GM04504 (cell line): ENCODE results near the gene EIF4ENIF1.
"Not testable (repeated sequence)": the region's sequence is repeated elsewhere in the genome, so short reads cannot be mapped to it uniquely, and the experiment has no call there.

Experiments used
- DNase-seq: peaks from one replicate; pipeline ENCODE4 v3.0.0-alpha.2; 2012; ENCODE audit warnings: low read depth

EIF4ENIF1 gene

DNA sequence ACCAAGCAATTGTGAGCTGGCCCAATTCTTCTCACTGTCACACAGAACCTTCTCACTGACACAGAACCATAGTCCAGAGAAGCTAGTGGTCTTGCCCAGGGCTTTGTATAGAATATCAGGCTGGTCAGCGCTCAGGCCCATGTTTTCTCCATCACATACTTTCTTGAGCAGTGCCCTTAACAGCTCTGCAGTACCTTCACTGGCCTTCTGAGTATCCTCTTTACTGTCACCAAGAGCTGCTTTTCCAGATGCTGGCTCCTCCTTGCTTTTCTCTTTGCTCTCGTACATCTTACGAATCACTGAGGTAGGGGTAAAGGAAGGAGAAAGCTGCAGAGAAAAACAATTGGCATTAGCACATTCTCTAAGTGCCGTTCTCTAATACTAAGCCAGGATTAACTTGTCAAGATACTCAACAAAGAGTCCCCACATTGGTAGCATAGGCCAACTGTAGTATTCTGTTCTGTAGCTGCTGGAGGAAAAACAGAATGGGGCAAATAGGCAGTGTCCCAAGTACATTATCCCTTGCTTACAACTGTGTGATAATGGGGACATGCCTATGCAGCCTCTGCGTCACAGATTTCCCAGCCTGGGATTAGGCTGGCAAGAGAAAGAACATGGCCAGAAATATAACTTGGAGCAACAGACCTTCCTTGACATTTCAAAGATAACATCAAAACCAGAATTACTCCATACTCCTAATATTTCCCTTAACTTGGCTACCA lies 46.7 kb downstream of the EIF4ENIF1 start:
- no peak for DNase-seq

DNA sequence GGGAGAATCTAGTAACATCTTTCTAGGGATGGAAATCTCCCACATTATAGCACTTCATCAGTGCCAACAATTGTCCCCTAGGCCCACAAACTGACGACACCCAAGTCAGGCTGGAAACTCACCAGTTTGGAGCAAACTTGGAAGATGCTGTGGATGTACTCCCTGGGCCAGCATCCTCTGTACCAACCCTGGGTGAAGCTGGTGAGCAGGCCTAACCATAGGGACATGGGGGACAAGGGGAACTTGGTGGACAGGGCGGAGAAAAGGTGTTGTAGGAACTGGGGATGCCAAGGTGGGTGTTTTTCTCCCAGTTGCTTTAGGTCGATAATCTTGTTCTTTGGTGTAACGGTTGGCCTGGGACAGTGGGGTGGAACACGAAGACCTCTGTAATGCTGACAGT lies 48.0 kb downstream of the EIF4ENIF1 start:
- DNase-seq, result no peak

DNA sequence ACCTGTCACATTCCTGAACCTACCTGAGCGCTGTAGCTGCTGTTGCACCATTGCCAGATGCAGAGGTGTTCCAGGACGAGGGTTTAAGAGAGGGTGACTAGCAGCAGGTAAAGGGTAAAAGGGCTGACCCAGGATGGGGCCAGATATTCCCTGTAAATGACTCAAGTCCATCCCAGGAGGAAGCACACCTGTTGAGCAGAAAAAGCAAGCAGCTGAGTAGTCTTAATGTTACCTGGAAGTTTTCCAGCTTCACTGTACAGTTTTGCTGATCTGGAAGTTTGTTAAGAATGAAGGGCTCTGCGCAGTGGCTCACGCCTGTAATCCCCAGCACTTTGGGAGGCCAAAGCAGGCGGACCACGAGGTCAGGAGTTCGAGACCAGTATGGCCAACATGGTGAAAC lies 49.0 kb downstream of the EIF4ENIF1 start:
- no peak for DNase-seq

DNA sequence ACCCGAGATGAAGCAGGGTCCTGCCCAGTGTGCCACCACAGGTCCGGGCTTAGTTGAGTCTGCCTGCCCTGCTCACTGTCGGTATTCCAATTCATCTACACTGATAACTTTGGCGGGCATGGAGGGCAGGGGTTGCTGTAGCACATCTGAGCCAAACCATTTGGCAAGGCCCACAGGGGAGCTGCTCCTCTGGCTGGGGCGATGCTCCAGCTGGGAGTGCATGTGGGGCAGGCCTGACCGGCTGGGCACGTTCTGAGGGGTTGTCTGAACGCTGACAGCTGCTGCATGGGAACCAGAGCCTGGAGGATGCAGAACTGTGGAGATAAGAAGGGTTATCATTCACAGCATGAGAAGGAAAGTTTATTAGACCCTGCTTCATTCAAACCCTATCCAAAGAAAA lies 49.8 kb downstream of the EIF4ENIF1 start:
- no peak for DNase-seq

DNA sequence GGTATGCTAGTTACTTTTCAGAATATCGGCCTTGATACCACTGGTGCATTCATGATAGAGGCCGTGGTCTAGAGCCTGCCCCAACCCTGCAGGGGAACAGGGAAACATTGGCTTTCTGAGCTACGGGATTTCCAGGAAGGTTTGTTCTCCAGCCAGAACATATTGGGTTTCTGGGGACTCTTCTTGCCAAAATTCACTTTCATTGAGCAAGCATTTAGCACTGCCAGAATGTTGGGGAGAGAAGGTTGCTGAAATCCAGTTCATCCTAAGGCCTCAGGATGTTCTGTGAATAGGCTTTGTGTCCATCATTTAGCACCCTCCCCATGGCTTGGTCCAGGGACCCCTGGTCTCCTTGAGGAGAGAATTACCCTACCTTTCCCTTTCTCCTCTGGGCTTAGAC lies 53.5 kb downstream of the EIF4ENIF1 start:
- DNase-seq, result no peak

DNA sequence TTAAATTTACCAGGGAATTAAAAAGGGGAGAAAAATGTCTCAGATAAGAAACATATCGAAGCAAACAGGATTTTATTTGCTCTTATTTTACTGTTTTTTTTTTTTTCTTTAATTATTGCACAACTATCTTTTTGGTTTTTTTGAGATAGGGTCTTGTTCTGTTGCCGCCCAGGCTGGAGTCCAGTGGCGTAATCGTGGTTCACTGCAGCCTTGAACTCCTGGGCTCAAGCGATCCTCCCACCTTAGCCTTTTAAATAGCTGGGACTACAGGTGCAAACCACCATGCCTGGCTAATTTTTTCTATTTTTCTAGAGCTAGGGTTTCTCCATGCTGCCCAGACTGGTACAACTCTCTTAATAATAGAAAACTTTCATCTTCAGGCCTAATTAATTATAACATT lies 57.7 kb downstream of the EIF4ENIF1 start:
- DNase-seq, result no peak

DNA sequence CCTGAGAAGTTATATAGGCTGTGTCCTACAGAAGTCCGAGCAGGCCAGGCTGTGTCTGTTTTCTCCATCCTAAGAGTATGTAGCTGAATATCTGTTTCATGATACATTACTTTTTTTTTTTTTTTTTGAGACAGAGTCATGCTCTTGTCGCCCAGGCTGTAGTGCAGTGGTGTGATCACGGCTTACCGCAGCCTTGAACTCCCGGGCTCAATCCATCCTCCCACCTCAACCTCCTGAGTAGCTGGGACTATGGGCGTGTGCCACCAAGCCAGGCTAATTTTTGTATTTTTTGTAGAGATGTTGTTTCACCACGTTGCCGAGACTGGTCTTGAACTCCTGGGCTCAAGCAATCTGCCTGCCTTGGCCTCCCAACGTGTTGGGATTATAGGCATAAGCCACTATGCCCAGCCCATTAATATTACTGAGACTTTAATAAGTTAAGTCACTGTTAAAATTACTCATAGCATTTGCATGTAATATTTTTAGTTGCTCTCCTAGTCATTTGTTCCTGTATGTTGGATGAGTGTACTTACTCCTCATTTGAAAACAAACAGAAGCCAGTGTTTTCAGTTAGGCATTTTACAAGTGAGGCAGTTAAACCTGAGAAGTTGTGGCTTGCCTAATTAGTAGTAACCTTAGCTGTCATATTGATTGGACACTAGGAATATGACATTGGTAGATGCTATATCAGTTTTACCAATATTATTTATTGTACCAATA lies 64.2 kb downstream of the EIF4ENIF1 start:
- no peak for DNase-seq

DNA sequence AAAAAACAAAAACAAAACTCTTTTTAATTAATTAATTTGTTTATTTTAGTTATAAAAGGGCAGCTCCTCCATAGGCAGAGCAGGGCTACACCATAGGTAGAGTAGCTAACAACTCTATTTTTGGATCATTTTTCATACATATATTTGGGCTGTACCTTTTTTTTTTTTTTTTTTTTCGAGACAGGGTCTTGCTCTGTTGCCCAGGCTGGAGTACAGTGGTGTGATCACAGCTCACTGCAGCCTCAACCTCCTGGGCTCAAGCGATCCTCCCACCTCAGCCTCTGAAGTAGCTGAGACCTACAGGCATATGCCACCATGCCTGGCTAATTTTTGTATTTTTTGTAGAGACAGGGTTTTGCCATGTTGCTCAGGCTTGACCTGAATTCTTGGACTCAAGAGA lies 87.3 kb downstream of the EIF4ENIF1 start:
- not testable (repeated sequence) for DNase-seq

DNA sequence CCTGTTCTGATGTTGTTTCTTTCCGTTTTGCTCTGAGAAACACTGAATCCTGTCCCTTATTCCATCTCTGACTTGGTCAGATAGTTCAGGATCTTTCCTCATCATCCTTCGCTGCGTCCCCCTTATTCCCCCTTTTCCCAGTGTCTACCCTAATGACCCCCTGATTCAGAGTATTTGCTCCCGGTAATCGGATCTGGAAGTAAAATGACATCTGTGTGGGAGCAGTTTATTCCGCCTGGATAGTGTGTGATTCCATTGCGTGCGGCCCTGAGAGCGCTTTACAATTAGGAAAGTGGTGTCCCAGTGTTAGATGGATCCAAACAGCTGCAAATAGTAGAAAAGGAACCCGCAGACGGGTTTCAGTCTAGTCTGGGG lies 89.6 kb downstream of the EIF4ENIF1 start:
- peak; percentile 16 for DNase-seq

DNA sequence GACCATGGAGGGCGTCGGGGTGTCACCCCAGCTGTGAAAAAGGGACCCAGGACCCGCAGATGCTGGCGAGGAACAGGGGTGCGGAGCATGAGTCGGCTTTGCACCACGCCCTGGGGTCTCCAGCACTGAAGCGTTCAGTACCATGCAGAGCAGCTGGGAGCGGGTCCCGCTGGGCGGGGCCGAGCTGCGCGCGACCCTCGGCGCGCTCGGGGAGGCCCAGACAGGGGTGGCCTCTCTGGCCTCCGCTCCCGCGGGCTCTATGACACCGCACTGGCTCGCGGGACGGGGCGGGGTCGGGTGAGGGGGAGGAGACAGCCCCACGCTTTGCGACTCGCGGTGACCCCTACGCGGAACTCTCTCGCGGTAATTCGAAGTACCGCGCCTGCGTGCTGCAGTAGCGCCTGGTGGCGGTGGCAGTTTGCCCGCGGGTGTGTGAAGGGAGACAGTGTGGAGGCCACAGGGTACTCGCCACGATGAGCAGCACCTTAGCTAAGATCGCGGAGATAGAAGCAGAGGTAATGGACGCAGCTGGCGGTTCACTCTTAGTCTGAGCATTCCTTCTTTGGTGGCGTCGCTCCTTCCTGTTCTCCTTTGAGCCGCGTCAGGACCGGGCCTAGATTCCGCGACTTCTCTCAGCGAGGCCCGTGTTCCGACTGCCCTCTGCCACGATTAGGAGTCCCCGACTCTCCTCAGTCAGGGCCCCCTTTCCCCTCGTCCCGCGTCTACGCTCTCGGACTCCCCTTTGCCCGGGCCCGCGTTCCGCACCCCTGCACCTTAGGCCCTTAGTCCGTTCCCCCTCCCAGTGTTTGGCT lies 90.2 kb downstream of the EIF4ENIF1 start, which contains the start of gene DRG1:
TSS of gene DRG1 (plus strand) at position 394 of the 812 bp plus-strand sequence. CDS start at position 474, 80 bp downstream.
- peak; percentile 89 for DNase-seq

DNA sequence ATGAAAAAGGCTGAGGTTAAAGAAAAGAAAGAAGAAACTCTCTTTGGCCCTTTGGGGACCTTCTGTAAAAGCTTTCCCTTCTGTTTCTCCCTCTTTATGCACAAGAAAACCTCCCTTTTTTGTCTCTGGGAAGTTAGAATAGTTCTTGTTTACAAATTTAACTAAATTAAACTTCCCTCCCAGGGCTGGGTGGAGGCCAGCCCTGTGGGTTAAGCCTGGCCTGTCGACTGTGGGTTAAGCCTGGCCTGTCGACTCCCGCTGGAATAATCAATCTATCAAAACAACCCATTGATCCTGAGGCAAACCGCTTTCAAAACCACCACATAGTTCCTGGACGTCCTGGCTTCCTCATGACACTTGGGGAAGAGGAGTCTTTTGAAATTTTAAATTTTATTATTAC lies 91.4 kb downstream of the EIF4ENIF1 start:
- no peak for DNase-seq

DNA sequence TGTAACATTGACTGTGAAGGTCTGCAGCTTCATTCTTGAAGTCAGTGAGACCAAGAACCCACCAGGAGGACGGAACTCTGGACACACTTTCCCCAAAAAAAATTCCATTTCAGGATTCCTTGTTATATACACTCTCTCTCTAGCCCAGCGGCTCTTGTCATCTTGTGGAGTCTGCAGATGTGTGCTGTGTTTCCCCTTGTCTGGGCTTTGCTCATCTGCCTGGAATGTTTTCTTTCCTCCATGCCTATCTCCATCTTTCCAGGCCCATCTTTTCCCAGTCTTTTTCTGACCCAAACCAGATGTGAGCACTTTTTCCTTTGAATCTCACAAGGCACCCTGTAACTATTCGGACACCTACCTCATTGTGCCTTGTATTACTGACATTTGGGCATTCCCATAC lies 95.3 kb downstream of the EIF4ENIF1 start:
- DNase-seq, result peak; percentile 8

DNA sequence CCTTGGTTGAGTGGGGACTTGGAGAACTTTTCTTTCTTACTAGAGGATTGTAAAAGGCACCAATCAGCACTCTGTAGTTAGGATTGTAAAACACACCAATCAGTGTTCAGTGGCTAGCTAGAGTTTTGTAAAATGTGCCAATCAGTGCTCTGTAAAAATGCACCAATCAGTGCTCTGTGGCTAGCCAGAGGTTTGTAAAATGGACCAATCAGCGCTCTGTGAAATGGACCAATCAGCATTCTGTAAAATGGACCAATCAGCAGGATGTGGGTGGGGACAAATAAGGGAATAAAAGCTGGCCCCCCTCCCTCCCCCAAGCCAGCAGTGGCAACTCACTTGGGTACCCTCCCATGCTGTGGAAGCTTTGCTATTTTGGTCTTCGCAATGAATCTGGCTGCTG lies 95.7 kb downstream of the EIF4ENIF1 start:
- DNase-seq, result no peak
